Heart left ventricle (tissue), 16 donors: Measurements from ENCODE around the gene ST3GAL5. TPM values are rescaled to one million over a fixed set of nuclear protein-coding genes. Genes with fewer than 3 reads are reported as not detected.

Experiments
- ATAC-seq, 4 donors: fragments of 200-7000 bp; cut with Tn5 transposase; one replicate each; pipeline ENCODE4 v1.9.1; 2020 to 2022; ENCODE audit warnings: moderate library complexity in 4 of 4, mild to moderate bottlenecking in 3 of 4, moderate number of reproducible peaks in 1 of 4
- DNase-seq, 5 donors: peaks; one replicate each; pipeline ENCODE4 v3.0.0-alpha.2; 2020
- H3K27ac ChIP-seq, 12 donors: fragments of 200-600 bp; sonication (generic) in 4 of 12; one replicate each; pipeline versions ENCODE4 v1.5.0 to v1.8.0; 2016 to 2022; ENCODE audit warnings: mild to moderate bottlenecking in 2 of 12
- H3K27me3 ChIP-seq, 9 donors: fragments of 200-600 bp; sonication (generic) in 2 of 9; one replicate each; pipeline versions ENCODE4 v1.5.1 to v1.8.0; 2016 to 2022; ENCODE audit warnings: mild to moderate bottlenecking in 3 of 9
- H3K36me3 ChIP-seq, 9 donors: fragments of 200-600 bp; sonication (generic) in 2 of 9; one replicate each; pipeline versions ENCODE4 v1.5.0 to v1.8.0; 2018 to 2022; ENCODE audit warnings: mild to moderate bottlenecking in 2 of 9
- H3K4me1 ChIP-seq, 12 donors: fragments of 200-600 bp; sonication (generic) in 4 of 12; one replicate each; pipeline versions ENCODE4 v1.5.0 to v1.8.0; 2016 to 2022; ENCODE audit warnings: mild to moderate bottlenecking in 3 of 12
- H3K4me3 ChIP-seq, 12 donors: fragments of 200-600 bp; sonication (generic) in 4 of 12; one replicate each; pipeline versions ENCODE4 v1.5.0 to v1.8.0; 2017 to 2022; ENCODE audit warnings: mild to moderate bottlenecking in 9 of 12, moderate library complexity in 4 of 12
- H3K9me3 ChIP-seq, 12 donors: fragments of 200-600 bp; sonication (generic) in 4 of 12; one replicate each; pipeline versions ENCODE4 v1.5.0 to v1.8.0; 2016 to 2022; ENCODE audit warnings: mild to moderate bottlenecking in 1 of 12
- POLR2A ChIP-seq, 2 donors: fragments of 450-650 bp; IDR thresholded peaks; one replicate each; pipeline ENCODE4 v1.6.1; 2017; ENCODE audit warnings: antibody characterized with exemption in 2 of 2, mild to moderate bottlenecking in 2 of 2, moderate library complexity in 2 of 2
- WGBS, 4 donors: extraction: QIAGEN DNeasy Blood & Tissue Kit in 2 of 4; methylation state at CpG; one replicate each; pipeline versions ENCODE4 v1.1.5 to v1.1.7; 2013 to 2018; 5-methylcytosine and 5-hydroxymethylcytosine counted together
- intact Hi-C, 10 donors: fragments of 100-400 bp; cut with DNase I; formaldehyde crosslinking; loops; one replicate each; pipeline versions ENCODE4 v1.11.1 to v1.14.2; 2022
- polyA plus RNA-seq, 2 donors: library from polyadenylated mRNA; stranded (reverse); fragments of 200-250 nt; gene quantifications; one replicate each; pipeline ENCODE4 v1.2.3, GENCODE V29; 2013
- total RNA-seq, 9 donors: library from RNA; depleted of rRNA in 2 of 9; stranded (reverse); fragments of >200 nt in 2 of 9; fragmentation: NEBNext Ultra II Directional in 3 of 9; extraction: Animal tissue kit (Norgen Biotek cat#: 25700) in 3 of 9; gene quantifications; one replicate each; pipeline versions ENCODE4 v1.1.0 to v1.2.4, GENCODE V29; 2016 to 2023
- TF ChIP-seq, protein P1 (sequence below), 12 donors: fragments of 200-600 bp; sonication (generic) in 4 of 12; IDR thresholded peaks; one replicate each; pipeline versions ENCODE4 v1.5.0 to v1.8.0; 2018 to 2022; ENCODE audit warnings: antibody characterized with exemption in 12 of 12, mild to moderate bottlenecking in 5 of 12
- donor health status: ischemic (EF 13 %, LVEDD 7.1; RV severe dilation, severe dysfunction).
- donor health status: healthy with polysubstance abuse.
- donor health status: DM: no; HTN: yes; CAD: no.
- donor health status: DM: no; HTN: no; CAD: no.
- donor health status: ischemic (EF 25% LVEDD 6.9; RV normal size, moderate dysfunction).
- donor health status: ischemic (EF 25% LVEDD 5.7; RV mildly dilated, moderate dysfunction).
- donor health status: healthy.
- donor health status: DM: yes; HTN: yes; CAD: no.
- donor health status: ischemic (EF 35%, LVEDD 5.7; RV mildly dilated, moderate dysfunction).
- donor health status: nonischemic (EF 11% LVEDD 7.7; RV severe dilation, severe dysfunction).
- donor health status: DM: yes; HTN: yes; CAD: no.
- donor health status: PGD.
- donor health status: ischemic (EF 29% LVEDD 5.4; RV normal size, mild dysfunction).
- donor health status: nonischemic (EF 23%, LVEDD 6.1; RV moderate dilation, normal function).

ST3GAL5 gene
- total and polyA plus RNA-seq, 11 donors = 2.0 to 21.1 (median 4.0) TPM

DNA sequence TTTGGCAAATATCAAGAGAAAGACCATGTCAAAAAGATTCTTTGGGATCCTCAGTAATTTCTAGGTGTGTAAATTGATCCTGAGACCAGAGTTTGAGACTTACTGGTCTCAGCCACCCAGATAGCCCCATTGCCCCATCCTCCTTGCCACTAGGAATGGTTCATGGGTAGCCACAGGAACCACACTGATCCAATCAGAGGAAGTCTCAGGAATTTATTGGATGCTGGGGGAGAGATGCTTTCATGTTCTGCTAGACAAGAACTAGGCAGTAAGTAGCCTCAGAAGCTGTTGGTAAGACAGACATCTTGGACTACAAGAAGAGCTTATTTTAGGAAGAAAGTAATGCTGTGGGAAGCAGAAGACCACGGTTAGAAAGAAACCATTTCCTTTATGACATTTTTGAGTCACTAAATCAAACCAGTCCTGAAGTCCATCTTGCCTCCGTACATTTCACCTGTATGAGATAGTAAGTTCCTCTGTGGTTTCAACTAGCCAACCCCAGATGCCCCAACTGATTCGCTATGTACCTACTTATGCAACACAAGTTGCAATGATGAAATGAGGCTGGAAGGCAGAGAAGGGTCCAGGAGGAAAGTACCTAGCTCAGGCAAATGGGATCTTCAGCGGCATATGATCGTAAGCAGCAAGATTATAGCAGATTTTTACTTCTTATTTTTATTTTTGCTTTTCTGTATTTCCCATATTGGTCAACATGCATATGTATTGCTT lies 3.6 kb upstream of the ST3GAL5 start:
- peaks cover 0 to 47% (median 18%) of the 10 kb centered on the region in 12 donors for H3K4me1 ChIP-seq
- DNase-seq (no peak), ATAC-seq (no peak)
- no peak for TF ChIP-seq POLR2A (IDR thresholded peaks at IDR 0.05)
- no peak overlapping the region for H3K27ac ChIP-seq
- WGBS, 4 donors = 90 to 95% (median 92%) methylated on average over 5 of the region's 5 CpGs
- H3K36me3 ChIP-seq = no peaks in the 10 kb centered on the region
- H3K9me3 ChIP-seq = no peaks in the 10 kb centered on the region
- no peak overlapping the region for H3K4me3 ChIP-seq
- peaks cover 0 to 4% (median 0%) of the 10 kb centered on the region in 9 donors for H3K27me3 ChIP-seq
- intact Hi-C loops = no loop called here

DNA sequence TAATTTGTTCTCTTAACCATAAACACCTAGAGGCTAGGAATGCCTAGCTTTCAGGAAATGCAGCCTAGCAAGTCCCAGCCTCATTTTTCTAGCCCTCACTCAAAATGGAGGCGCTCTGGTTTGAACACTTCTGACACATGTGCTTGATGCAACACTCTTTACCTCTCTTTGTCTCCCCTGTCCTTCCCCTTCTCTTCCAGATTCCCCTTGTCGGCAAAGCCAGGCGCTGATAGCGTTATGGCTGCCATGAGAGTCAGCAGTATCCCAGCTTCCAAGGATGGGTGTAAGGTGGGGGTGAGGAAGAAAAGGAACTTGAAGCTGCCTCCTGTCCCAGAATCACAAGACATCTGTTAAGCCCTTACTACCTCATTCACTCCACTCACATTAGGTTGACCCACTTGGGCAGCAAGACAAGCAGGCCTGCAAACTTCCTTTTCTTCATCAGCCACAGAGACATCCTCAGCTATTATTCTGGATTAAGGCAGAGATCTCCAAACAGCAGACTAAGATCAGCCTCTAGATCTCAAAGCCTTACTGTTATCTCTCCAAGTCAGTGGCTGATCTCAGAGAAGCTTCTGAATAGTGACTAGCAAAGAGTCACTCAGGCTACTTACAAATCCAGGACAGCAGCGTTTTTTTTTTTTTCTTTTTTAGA lies 1.9 kb upstream of the ST3GAL5 start:
- DNase-seq = no peak

GRCh38 chr2:85889627-85890281 lies 964 bp upstream of the ST3GAL5 start:
- 23 to 39% (median 34%) methylated on average over 22 of the region's 22 CpGs for WGBS, 4 donors
- ATAC-seq (peak in 1 of 4 donors; percentile 7), DNase-seq (peak in 2 of 5 donors; percentile 41 to 69)
- Histone ChIP-seq H3K27me3 (no peaks in the 10 kb centered on the region), H3K4me3 (peak overlapping the region; percentile 51 to 89 (median 72)), H3K36me3 (no peaks in the 10 kb centered on the region), H3K27ac (peak overlapping the region; percentile 49 to 94 (median 80)), H3K4me1 (peaks cover 0 to 71% (median 24%) of the 10 kb centered on the region in 12 donors), H3K9me3 (no peaks in the 10 kb centered on the region)
- intact Hi-C loops = loop anchor here (2.0 to 10.0 kb wide), 12 partner anchors 55 to 189 kb away; no protein-coding TSS in a partner anchor
- TF ChIP-seq, protein P1, sequence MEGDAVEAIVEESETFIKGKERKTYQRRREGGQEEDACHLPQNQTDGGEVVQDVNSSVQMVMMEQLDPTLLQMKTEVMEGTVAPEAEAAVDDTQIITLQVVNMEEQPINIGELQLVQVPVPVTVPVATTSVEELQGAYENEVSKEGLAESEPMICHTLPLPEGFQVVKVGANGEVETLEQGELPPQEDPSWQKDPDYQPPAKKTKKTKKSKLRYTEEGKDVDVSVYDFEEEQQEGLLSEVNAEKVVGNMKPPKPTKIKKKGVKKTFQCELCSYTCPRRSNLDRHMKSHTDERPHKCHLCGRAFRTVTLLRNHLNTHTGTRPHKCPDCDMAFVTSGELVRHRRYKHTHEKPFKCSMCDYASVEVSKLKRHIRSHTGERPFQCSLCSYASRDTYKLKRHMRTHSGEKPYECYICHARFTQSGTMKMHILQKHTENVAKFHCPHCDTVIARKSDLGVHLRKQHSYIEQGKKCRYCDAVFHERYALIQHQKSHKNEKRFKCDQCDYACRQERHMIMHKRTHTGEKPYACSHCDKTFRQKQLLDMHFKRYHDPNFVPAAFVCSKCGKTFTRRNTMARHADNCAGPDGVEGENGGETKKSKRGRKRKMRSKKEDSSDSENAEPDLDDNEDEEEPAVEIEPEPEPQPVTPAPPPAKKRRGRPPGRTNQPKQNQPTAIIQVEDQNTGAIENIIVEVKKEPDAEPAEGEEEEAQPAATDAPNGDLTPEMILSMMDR (IDR thresholded peaks at IDR 0.05) = no peak
- TF ChIP-seq POLR2A (IDR thresholded peaks at IDR 0.05) = no peak

More for the DNA sequence above, 1.9 kb upstream of the ST3GAL5 start:
- 81 to 86% (median 83%) methylated on average over 5 of the region's 5 CpGs for WGBS, 4 donors
- Histone ChIP-seq H3K27ac (peak overlapping the region in 8 of 12 donors; percentile 9 to 94 (median 80)), H3K36me3 (no peaks in the 10 kb centered on the region), H3K4me1 (peaks cover 0 to 64% (median 24%) of the 10 kb centered on the region in 12 donors), H3K4me3 (peak overlapping the region in 8 of 12 donors; percentile 53 to 89 (median 76)), H3K27me3 (no peaks in the 10 kb centered on the region), H3K9me3 (no peaks in the 10 kb centered on the region)
- no peak for ATAC-seq
- intact Hi-C loops = no loop called here
- TF ChIP-seq, protein P1 (IDR thresholded peaks at IDR 0.05) = no peak
- TF ChIP-seq POLR2A (IDR thresholded peaks at IDR 0.05) = no peak

DNA sequence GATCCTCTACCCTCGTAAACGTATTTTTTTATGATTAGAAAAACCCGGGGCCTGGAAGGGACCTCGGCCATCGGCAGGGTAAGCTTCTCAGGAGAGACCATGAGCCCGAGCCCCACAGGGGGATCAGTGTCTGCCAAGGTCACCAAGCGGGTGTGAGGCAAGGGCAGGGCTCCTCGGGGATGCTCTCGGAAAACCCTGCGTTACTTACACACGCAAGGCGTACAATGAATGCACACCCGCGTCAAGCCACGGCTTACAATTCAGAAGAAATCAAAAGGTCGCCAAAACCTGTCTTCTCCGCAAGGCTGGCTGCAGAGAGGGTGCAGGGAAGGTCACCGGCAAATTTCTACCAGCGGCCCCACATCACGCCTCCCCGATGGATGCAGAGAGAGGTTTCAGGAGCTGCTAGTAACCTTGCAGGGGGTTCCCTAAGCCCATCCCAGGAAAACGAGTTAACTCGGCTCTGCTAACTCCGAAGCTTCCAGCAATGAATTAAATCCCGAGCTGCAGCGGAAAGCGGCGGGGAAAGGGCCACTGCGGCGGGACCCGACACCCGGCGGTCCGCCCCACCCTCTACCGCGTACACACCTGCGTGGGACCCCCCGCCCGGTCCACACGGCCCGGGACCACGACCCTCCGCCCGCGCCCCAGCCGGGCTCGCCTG lies 638 bp downstream of the ST3GAL5 start:
- no peak for ATAC-seq
- intact Hi-C loops = loop anchor here (2.0 to 10.0 kb wide), 12 partner anchors 53 to 191 kb away; no protein-coding TSS in a partner anchor
- Histone ChIP-seq H3K27ac (peak overlapping the region; percentile 52 to 94 (median 80)), H3K36me3 (no peaks in the 10 kb centered on the region), H3K27me3 (no peaks in the 10 kb centered on the region), H3K4me1 (peaks cover 0 to 66% (median 23%) of the 10 kb centered on the region in 12 donors), H3K4me3 (peak overlapping the region; percentile 51 to 89 (median 72)), H3K9me3 (no peaks in the 10 kb centered on the region)
- peak in 2 of 5 donors; percentile 25 to 42 for DNase-seq
- 2 to 6% (median 4%) methylated on average over 34 to 47 of the region's 47 CpGs for WGBS, 4 donors
- no peak for TF ChIP-seq POLR2A (IDR thresholded peaks at IDR 0.05)
- TF ChIP-seq, protein P1 (IDR thresholded peaks at IDR 0.05) = no peak
